H1 (cell line): ENCODE data around the gene SNED1. TPM values are rescaled to one million over a fixed set of nuclear protein-coding genes. Genes with fewer than 3 reads are reported as not detected.

Source experiments
- SP1 ChIP-seq: IDR thresholded peaks from 2 replicates; pipeline ENCODE4 v1.6.1; 2011; ENCODE audit warnings: low read depth, low read length
- polyA plus RNA-seq, 7 experiments: library from polyadenylated mRNA; depleted of rRNA in 3 of 7; stranded (reverse) in 5 of 7; unstranded in 2 of 7; fragments of >200 nt in 5 of 7; fragments of 200-250 nt in 2 of 7; gene quantifications; 1 replicate in 5 of 7; 2 replicates in 1 of 7; 4 replicates in 1 of 7; pipeline versions ENCODE4 v1.2.1 to v1.2.3, GENCODE V29; 2011 to 2013; ENCODE audit warnings: missing spikeins in 2 of 7, mixed read lengths in 2 of 7
- total RNA-seq: library from RNA; stranded (reverse); fragmentation: NEBNext Ultra II Directional; extraction: Animal tissue kit (Norgen Biotek cat#: 25700); gene quantifications from 2 replicates; pipeline ENCODE4 v1.2.1, GENCODE V29; 2021
- TF ChIP-seq, protein P1 (sequence below): IDR thresholded peaks from 2 replicates; pipeline ENCODE4 v1.6.1; 2011; ENCODE audit warnings: low read length, improper control_type of control experiment

SNED1 gene
- total and polyA plus RNA-seq, 2 of the 8 experiments (the other 6 are each of a cell fraction or from before 2014, with no cell fraction given), result 1.9 TPM

DNA sequence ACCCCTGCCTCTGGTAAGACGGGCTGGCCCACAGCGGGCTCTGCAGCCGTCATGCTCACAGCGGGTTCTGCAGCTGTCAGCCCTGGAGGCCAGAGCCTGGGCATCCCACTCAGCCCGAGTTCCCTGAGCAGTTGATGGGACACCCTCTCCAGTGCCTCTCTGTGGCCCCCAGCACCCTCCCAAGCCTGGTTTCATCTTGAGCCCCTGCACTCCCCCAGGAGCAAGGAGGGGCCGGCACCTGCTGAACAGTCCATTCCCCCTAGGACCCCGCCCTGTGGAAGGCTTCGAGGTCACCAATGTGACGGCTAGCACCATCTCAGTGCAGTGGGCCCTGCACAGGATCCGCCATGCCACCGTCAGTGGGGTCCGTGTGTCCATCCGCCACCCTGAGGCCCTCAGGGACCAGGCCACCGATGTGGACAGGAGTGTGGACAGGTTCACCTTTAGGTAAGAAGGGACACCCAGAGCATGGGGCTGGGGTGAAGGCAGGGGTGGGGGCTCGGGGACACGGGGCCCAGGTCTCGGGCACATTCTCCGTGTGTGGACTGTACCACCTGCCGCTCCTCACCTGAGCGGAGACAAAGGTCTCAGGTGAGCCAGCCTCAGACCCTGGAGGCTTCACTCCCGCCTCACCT lies 69.2 kb downstream of the SNED1 start (continued):
- TF ChIP-seq, protein P1, sequence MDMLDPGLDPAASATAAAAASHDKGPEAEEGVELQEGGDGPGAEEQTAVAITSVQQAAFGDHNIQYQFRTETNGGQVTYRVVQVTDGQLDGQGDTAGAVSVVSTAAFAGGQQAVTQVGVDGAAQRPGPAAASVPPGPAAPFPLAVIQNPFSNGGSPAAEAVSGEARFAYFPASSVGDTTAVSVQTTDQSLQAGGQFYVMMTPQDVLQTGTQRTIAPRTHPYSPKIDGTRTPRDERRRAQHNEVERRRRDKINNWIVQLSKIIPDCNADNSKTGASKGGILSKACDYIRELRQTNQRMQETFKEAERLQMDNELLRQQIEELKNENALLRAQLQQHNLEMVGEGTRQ, result no peak
- no peak for TF ChIP-seq SP1
